ENCODE data around the gene TBX19. TPM values are rescaled to one million over a fixed set of nuclear protein-coding genes. Genes with fewer than 3 reads are reported as not detected.

TBX19 gene
- total RNA-seq, 1 donor from 2014 or later: 0.48 TPM

- DNase-seq (ENCODE audit: low spot score): no peak
- intact Hi-C loops (cut with DNase I): no loop called here
Observed at GRCh38 chr1:168273575-168273974, 7.1 kb upstream of the TBX19 start.

DNA sequence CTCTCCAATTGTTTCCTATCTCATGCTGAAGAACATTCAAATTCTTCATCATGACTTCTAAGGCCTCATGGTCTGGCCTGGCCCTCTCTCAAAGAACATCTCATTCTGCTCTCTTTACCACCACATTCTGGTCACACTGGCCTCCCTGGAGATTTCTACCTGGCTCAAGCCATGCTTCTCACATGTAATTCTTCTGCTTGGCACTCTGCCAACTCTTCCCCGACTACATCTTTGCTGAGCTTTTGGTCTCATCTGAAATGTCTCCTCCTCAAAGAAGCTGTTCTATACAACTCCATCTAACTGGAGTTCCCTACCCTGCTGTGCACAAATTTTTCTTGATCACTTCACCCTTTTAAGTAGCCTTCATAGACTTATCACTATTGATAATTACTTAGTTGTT is 1.4 kb upstream of the TBX19 start:
- intact Hi-C loops (cut with DNase I): no loop called here
- DNase-seq (ENCODE audit: low spot score): no peak

DNA sequence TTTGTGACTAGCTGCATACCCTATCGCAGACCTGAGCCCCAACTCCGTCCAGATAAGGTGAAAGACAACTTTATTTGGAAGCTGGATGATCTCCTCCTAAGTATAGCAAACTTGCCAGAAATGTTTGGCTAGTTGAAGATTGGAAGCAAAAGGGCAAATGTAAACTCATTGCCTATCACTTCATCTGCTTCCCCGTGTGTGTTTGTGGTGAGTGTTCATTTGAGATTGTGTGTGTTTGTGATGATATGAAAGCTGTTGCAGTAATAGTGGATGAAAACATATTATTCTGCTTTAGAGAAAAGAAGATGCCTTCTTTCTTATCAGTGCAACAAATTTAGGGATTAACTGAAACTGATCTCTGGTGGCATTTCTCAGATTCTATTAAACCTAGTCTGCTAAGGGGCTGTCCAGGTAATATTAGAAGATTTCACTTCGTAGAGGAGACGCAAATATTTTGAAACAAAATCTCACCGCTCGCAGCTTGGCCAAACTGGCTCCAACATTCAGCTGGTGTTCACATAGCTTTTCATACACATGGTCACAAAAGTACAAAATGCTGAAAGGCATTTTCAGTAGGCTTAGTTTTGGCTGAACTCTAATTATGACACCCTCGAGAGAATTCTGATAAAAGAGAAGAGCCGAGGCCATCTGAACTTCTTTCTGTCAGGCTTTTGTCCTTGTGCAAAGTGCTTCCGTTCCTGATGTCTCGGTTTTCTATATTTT is 1.1 kb downstream of the TBX19 start:
- intact Hi-C loops (cut with DNase I): no loop called here
- DNase-seq (ENCODE audit: low spot score): no peak

GRCh38 chr1:168285521-168285790 is 4.8 kb downstream of the TBX19 start:
- intact Hi-C loops (cut with DNase I): no loop called here
- no peak for DNase-seq (ENCODE audit: low spot score)

DNA sequence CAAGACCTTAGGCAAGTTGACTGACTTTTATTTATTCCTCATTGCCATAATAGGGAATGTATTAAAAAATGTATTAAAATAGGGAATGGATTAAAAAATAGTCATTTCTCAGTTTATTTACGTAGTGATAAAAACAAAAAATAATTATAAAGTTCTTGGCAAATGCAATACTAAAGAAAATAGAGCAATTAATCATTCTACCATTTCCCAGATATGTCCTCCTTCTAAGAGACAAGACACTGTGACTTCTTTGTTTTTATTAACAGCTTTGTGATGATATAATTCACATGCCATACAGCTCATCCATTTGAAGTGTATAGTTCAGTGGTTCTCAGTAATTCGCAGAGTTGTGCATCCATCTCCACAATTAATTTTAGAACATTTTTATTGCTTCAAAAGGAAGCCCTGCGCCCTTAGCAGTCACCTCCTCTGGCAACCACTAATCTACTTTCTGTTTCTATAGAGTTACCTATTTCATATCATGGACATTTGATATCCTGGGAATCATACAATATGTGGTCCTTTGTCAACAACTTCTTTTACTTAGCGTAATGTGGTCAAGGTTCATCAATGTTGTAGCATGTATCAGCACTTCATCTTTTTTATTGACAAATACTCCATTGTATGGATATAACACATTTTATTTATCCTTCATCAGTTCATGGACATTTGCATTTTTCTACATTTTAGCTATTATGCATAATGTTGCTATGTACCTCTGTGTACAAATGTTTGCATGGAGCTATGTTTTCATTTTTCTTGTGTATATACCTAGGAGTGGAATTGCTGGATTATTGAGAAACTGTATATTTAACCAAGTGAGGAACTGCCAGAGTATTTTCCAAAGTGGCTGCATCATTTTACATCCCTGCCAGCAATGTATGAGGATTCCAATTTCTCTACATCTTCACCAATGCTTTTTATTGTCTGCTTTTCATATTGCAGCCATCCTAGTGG is 5.6 kb downstream of the TBX19 start:
- intact Hi-C loops (cut with DNase I): no loop called here

DNA sequence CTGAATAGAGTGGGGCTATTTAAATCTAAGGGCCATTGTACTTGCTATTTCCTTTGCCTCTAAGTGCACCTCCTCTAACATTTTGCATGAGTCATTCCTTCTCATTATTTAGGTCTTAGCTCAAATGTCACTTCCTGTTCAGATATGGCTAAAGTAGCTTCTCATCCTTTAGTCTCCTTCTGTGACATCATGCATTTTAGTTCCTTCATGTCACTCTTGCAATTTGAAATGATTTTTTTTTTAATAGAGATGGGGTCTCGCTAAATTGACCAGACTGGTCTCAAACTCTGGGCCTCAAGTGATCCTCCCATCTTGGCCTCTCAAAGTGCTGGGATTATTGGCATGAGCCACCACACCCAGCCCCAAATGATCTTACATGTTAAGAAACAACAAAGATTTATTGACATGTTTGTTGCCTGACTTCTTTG is 6.6 kb downstream of the TBX19 start:
- no peak for DNase-seq (ENCODE audit: low spot score)
- intact Hi-C loops (cut with DNase I): no loop called here

More for the DNA sequence above, 5.6 kb downstream of the TBX19 start:
- DNase-seq (ENCODE audit: low spot score): no peak

DNA sequence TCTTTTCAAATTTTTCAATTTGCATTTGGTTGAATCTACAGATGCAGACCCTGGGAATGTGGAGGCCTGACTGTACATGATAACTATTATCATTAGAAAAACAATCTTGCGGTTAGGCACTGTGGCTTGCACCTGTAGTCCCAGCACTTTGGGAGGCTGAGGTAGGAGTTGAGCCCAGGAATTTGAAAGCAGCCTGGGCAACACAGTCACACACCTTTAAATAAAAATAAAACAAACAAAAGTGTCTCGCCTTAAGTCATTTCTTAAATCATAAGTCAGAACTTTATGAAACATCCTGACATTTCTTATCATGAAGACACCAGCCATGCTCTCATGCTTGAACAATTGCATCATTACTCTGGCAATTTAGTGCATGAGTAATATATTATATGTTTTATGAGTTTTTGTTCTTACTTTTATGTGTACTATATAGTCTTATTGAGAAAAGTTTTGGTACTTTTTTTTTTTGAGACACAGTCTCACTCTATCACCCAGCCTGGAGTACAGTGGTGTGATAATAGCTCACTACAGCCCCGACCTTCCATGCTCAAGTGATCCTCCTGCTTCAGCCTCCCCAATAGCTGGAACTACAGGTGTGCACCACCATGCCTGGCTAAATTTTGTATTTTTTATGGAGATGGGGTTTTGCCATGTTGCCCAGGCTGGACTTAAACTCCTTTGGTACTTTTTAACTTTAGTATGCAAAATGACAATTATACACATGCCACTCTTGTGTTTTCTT is 7.8 kb downstream of the TBX19 start:
- intact Hi-C loops (cut with DNase I): no loop called here
- DNase-seq (ENCODE audit: low spot score): no peak

DNA sequence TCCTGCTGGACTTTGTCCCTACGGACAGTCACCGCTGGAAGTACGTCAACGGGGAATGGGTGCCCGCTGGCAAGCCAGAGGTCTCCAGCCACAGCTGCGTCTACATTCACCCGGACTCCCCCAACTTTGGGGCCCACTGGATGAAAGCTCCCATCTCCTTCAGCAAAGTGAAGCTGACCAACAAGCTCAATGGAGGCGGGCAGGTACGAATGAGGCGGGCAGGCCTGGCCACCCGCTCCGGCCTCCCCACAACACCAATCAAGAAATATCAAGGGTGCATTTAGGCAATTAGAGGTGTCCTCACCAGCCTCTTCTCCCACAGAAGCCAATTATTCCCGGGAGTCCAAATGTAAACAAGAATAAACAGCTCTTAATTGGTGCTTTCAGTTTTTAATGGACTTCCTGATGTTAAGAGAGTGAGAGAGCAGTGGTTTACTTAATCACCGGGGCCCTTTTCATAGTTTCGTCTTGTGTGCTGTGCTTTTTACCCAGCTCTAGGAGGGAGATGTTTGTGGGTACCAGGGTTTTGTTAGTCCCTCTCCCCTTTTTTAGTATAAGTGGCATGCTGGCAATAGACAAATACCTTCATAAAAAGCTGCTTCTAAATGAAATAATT is 10.7 kb downstream of the TBX19 start:
- intact Hi-C loops (cut with DNase I): no loop called here
- no peak for DNase-seq (ENCODE audit: low spot score)

- intact Hi-C loops (cut with DNase I): no loop called here
- DNase-seq (ENCODE audit: low spot score): no peak
Observed at GRCh38 chr1:168293356-168293755, 12.7 kb downstream of the TBX19 start.

GRCh38 chr1:168295411-168296114 is 14.9 kb downstream of the TBX19 start:
- intact Hi-C loops (cut with DNase I): no loop called here

GRCh38 chr1:168297019-168297730 is 16.5 kb downstream of the TBX19 start:
- intact Hi-C loops (cut with DNase I): no loop called here
- no peak for DNase-seq (ENCODE audit: low spot score)

More at GRCh38 chr1:168295411-168296114, 14.9 kb downstream of the TBX19 start:
- no peak for DNase-seq (ENCODE audit: low spot score)

DNA sequence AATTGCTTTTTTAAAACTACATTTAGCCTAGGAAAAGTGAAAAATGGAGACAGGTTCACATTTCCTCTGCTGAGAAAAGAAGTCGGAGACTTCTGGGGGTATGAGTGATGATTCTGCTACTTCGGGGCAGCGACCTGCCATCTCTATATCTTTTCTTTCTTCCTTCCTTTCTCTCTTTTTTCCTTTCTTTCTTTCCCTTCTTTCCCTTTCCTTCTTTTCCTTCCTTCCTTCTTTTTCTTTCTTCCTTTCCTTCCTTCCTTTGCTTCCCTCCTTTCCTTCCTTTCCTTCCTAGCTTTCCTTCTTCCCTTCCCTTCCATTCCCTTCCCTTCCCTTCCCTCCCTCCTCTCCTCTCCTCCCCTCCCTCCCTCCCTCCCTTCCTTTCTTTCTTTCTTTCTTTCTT is 17.8 kb downstream of the TBX19 start:
- intact Hi-C loops (cut with DNase I): no loop called here
- no peak for DNase-seq (ENCODE audit: low spot score)

- intact Hi-C loops (cut with DNase I): no loop called here
- DNase-seq (ENCODE audit: low spot score): no peak
Observed at GRCh38 chr1:168300626-168301025, 19.9 kb downstream of the TBX19 start.

GRCh38 chr1:168301664-168302320 is 21.1 kb downstream of the TBX19 start:
- no peak for DNase-seq (ENCODE audit: low spot score)
- intact Hi-C loops (cut with DNase I): no loop called here

- intact Hi-C loops (cut with DNase I): no loop called here
- no peak for DNase-seq (ENCODE audit: low spot score)
Observed at GRCh38 chr1:168303716-168304540, 23.3 kb downstream of the TBX19 start.

DNA sequence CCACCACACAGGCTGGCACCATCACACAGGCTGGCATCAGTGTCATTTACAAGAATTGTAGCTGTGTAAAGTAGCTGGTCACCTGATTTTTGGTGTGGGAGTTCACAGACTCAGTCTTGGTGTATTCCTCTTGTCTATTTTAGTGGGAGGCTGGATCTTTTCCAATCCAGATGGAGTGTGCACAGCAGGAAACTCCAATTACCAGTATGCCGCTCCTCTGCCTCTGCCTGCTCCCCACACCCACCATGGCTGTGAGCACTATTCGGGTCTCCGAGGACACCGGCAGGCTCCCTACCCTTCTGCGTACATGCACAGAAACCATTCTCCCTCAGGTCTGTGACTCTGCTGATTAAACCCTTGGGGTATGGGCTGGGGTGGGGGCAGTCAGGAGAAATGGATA is 24.2 kb downstream of the TBX19 start:
- intact Hi-C loops (cut with DNase I): no loop called here
- DNase-seq (ENCODE audit: low spot score): no peak

Data from cardiac septum (tissue), 1 donor.